ENCODE data around the gene GDI1. TPM values are rescaled to one million over a fixed set of nuclear protein-coding genes. Genes with fewer than 3 reads are reported as not detected.
A peak's percentile ranks its signal among the peaks of the same experiment; 100 is the strongest.

Gene GDI1
- total RNA-seq, 1 experiment from 2014 or later: 103 TPM

- no peak for DNase-seq (ENCODE audit: low read depth)
Measured at GRCh38 chrX:154408659-154409221, 28.2 kb upstream of the GDI1 start.

- DNase-seq (ENCODE audit: low read depth): peak; percentile 93
Measured at GRCh38 chrX:154409222-154409871, 27.6 kb upstream of the GDI1 start, which contains the start of gene DNASE1L1. DNASE1L1 (minus strand) TSS chrX:154409254; CDS start chrX:154405568, 3,686 bp downstream.

DNA sequence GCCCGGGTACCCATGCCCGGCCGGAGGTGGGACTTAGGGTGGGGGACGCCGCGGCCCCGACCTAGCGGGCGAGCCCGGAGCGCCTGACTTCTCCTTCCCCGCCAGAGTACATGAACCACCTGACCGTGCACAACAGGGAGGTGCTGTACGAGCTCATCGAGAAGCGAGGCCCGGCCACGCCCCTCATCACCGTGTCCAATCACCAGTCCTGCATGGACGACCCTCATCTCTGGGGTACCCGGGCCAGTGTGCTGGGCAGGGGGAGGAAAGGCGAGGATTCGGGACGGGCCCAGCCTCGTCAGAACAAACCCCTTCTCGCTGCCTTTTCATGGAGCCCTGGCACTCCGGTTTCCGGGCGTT is 25.0 kb upstream of the GDI1 start:
- DNase-seq (ENCODE audit: low read depth): peak; percentile 64

- no peak for DNase-seq (ENCODE audit: low read depth)
Measured at GRCh38 chrX:154412468-154412867, 24.5 kb upstream of the GDI1 start.

DNA sequence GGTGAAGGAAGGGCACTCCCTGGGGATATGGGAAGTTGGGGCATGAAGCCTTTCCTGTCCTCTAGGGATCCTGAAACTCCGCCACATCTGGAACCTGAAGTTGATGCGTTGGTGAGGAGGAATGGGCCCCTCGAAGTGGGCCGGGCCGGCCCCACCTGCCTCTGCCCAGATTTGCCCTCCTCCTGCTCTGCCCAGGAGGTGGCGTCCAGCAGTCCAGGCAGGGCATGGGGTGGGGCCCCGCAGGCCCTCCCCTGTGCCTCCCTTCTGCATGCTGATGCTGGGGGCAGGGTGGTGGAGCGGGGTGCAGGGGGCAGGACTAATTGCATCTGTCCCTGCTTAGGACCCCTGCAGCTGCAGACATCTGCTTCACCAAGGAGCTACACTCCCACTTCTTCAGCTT is 23.8 kb upstream of the GDI1 start:
- DNase-seq (ENCODE audit: low read depth): no peak

DNA sequence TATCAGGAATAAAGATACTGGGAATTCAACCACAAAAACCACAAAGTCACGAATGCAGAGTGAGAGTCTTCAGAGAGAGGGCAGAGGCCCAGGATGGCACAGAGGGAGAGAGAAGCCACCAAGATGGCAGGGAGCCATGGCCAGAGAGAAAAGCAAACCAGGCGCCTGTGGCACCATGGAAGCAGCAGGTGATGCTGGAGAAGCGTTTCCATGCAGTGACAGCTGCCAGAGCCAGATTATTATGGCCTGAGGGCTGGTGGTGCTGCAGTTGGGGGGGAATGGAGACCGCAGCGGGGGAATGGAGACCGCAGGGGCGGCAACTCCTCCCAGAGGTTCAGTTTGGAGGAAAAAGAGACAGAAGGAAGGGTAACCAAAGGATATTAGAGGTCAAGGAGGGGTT is 19.8 kb upstream of the GDI1 start:
- no peak for DNase-seq (ENCODE audit: low read depth)

GRCh38 chrX:154419189-154419588 is 17.8 kb upstream of the GDI1 start:
- no peak for DNase-seq (ENCODE audit: low read depth)

DNA sequence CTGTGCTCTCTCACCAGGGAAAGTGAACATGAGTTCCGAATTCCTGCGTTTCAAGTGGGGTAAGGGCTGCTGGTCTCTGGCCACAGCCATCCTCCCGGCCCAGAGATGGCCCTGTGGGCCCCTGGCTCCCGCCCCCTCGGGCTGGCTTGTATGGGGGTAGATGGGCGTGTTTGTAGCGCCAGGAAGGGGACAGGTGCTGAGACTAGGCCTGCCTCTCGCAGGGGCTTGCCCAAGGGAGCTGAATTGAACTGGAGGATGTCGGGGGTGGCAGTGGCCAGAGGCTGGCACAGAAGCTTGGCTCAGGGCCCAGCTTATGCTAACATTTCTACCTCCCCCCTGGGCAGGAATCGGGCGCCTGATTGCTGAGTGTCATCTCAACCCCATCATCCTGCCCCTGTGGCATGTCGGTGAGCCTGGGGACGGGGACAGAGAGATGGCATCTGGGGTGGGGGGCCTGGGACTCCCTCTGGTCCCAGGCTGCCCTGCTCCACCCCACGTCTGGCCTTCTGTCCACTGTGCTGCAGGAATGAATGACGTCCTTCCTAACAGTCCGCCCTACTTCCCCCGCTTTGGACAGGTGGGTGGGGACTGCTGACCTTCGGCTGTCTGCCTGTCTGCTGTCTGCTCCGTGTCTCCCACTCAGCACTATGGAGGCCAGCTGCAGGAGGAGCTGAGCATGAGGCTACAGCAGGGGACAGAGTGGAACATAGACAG is 17.1 kb upstream of the GDI1 start:
- DNase-seq (ENCODE audit: low read depth): no peak

GRCh38 chrX:154420402-154420756 is 16.6 kb upstream of the GDI1 start:
- DNase-seq (ENCODE audit: low read depth): no peak

- DNase-seq (ENCODE audit: low read depth): no peak
Measured at GRCh38 chrX:154426916-154427770, 9.8 kb upstream of the GDI1 start.

GRCh38 chrX:154428176-154429171 is 8.5 kb upstream of the GDI1 start, which contains the start of gene ATP6AP1:
ATP6AP1 (plus strand) TSS chrX:154428677; CDS start chrX:154428693, 16 bp downstream.
- peak; percentile 94 for DNase-seq (ENCODE audit: low read depth)

DNA sequence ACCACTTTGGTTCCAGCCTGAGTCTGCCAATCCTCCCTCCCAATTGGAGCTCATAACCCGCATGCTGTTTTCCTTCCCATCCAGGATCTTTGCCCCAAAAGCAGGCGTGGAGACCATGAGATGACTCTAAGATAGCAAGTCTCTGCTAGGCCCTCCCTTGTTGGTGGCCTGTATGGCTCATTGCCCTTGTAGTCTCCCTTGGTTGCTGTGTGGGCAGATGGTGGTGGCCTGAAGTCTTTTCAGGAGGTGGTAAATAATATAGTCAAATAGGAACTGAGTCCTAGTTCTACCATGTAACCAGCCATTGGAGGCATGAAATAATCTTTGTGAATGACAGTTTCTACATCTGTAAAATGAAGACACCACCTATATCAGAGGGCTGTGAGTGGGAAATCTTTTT is 7.2 kb upstream of the GDI1 start:
- no peak for DNase-seq (ENCODE audit: low read depth)

- DNase-seq (ENCODE audit: low read depth): no peak
Measured at GRCh38 chrX:154430479-154430878, 6.5 kb upstream of the GDI1 start.

DNA sequence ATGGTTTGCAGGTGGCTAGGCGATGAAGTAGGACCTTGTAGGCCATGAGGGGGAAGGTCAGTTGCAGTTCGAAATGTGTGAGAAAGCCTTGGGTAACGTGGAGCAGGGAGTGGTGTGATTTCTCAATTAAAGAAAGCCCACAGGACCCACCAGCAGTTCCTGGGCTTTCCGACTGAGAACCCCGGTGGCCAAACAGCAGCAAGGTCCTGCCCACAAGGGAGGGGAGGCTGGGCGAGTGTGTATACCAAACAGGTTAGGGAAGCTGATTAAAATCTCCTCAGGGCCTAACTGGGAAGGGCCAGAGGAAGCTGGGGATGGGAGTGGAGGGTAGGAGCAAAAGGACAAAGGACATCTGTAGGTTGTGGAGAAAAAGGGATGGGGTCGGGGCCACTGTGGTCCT is 6.0 kb upstream of the GDI1 start:
- DNase-seq (ENCODE audit: low read depth): no peak

DNA sequence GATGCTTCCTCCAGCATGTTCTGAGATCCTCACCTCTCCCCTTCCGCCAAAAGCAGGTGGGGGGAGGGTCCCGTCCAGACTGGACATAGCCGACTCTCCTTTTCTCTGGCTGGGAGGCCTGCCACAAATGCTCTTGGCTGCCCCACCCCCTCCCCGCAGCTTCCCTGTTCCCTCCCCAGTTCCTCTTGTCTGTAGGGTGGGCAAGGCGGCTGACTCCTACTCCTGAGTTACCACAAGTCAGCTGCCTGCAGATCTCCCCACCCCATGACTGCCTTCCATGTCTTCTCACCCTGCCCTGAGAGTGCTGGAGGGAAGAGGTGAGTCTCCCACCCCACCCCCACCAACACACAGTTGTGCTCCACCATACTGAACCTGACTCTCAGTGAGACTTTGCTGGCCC is 5.6 kb upstream of the GDI1 start:
- DNase-seq (ENCODE audit: low read depth): no peak

- DNase-seq (ENCODE audit: low read depth): no peak
Measured at GRCh38 chrX:154432210-154432609, 4.7 kb upstream of the GDI1 start.

GRCh38 chrX:154433605-154434004 is 3.3 kb upstream of the GDI1 start:
- no peak for DNase-seq (ENCODE audit: low read depth)

- DNase-seq (ENCODE audit: low read depth): no peak
Measured at GRCh38 chrX:154434394-154435168, 2.4 kb upstream of the GDI1 start.

DNA sequence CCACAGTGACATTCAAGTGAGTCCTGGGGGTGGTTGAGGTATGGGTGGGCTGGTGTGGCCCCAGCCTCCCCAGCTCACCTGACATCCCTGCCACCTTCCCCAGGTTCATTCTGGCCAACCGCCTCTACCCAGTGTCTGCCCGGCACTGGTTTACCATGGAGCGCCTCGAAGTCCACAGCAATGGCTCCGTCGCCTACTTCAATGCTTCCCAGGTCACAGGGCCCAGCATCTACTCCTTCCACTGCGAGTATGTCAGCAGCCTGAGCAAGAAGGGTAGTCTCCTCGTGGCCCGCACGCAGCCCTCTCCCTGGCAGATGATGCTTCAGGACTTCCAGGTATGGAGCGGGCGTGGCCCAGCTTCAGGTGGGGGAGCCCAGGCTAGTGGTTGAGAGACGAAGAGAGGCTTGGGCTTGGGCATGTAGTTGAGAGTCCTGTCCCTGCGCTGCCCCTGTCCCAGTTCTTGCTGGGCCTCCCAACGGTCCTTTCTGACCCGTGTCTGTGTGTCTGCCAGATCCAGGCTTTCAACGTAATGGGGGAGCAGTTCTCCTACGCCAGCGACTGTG is 1.7 kb upstream of the GDI1 start:
- no peak for DNase-seq (ENCODE audit: low read depth)
